B cell (primary cell): Measurements from ENCODE around the gene KRT72. TPM values are rescaled to one million over a fixed set of nuclear protein-coding genes. Genes with fewer than 3 reads are reported as not detected.

ENCODE experiments used
- ATAC-seq: fragments of 200-7000 bp; cut with Tn5 transposase; one replicate; pipeline ENCODE4 v1.10.0; 2021; ENCODE audit warnings: low read depth, mild to moderate bottlenecking, moderate number of reproducible peaks, moderate library complexity
- CTCF ChIA-PET: fragments of 350-600 bp; sonication (Branson Sonifier 250); formaldehyde crosslinking; loops from one replicate; lab custom pipeline; 2021; ENCODE audit warnings: antibody characterized with exemption, inconsistent platforms; lab: Charles Lee
- POLR2A ChIA-PET: fragments of 350-600 bp; sonication (Branson Sonifier 250); formaldehyde crosslinking; loops from one replicate; lab custom pipeline; 2021; ENCODE audit warnings: antibody characterized with exemption; lab: Charles Lee
- DNase-seq: peaks from one replicate; pipeline ENCODE4 v3.0.0; 2013
- H2AFZ ChIP-seq: 2 replicates; pipeline ENCODE4 v1.6.1; 2012; ENCODE audit warnings: mild to moderate bottlenecking, low read depth, low read length; ENCODE audit not compliant: insufficient read depth, poor library complexity, severe bottlenecking
- H3K27ac ChIP-seq, 2 donors: 1 replicate in 1 of 2; 2 replicates in 1 of 2; pipeline ENCODE4 v1.5.1; 2012 to 2013; ENCODE audit warnings: low read length in 2 of 2, mild to moderate bottlenecking in 2 of 2, moderate library complexity in 1 of 2
- H3K27me3 ChIP-seq, 4 experiments: fragments of 200-600 bp in 1 of 4; sonication (generic) in 1 of 4; replicated peaks in 1 of 4; 1 replicate in 2 of 4; 2 replicates in 2 of 4; pipeline versions ENCODE4 v1.6.1 to v1.7.0; 2013 to 2016; ENCODE audit warnings: low read length in 3 of 4, mild to moderate bottlenecking in 2 of 4, mixed read lengths in 1 of 4, moderate library complexity in 1 of 4; ENCODE audit not compliant: insufficient read depth in 4 of 4, control insufficient read depth in 3 of 4; ENCODE audit errors: control extremely low read depth in 1 of 4
- H3K36me3 ChIP-seq, 2 experiments: replicated peaks in 1 of 2; 1 replicate in 1 of 2; 2 replicates in 1 of 2; pipeline versions ENCODE4 v1.6.1 to v1.7.1; 2013; ENCODE audit warnings: low read length in 1 of 2; ENCODE audit not compliant: insufficient read depth in 2 of 2, control insufficient read depth in 1 of 2; ENCODE audit errors: control extremely low read depth in 1 of 2, extremely low read depth in 1 of 2
- H3K4me1 ChIP-seq, 2 donors: fragments of 200-600 bp in 1 of 2; sonication (generic) in 1 of 2; 1 replicate in 1 of 2; 2 replicates in 1 of 2; pipeline versions ENCODE4 v1.5.1 to v1.6.1; 2013 to 2017; ENCODE audit warnings: low read length in 2 of 2; ENCODE audit not compliant: control insufficient read depth in 2 of 2, insufficient read depth in 2 of 2
- H3K4me2 ChIP-seq: replicated peaks from 2 replicates; pipeline ENCODE3; 2012; ENCODE audit warnings: mild to moderate bottlenecking, low read depth, low read length; ENCODE audit not compliant: poor library complexity, severe bottlenecking
- H3K4me3 ChIP-seq, 5 experiments: fragments of 200-600 bp in 1 of 5; sonication (generic) in 1 of 5; 1 replicate in 3 of 5; 2 replicates in 2 of 5; pipeline versions ENCODE4 v1.5.1 to v1.7.0; 2011 to 2016; ENCODE audit warnings: low read length in 4 of 5, mild to moderate bottlenecking in 4 of 5, low read depth in 2 of 5, control low read depth in 1 of 5, moderate library complexity in 1 of 5; ENCODE audit not compliant: insufficient read depth in 1 of 5; ENCODE audit errors: control extremely low read depth in 1 of 5, extremely low read depth in 1 of 5
- H3K79me2 ChIP-seq: fragments of 200-600 bp; sonication (generic); one replicate; pipeline ENCODE4 v1.6.0; 2016; ENCODE audit warnings: low read length; ENCODE audit not compliant: control insufficient read depth, insufficient read depth
- H3K9ac ChIP-seq: fragments of 200-600 bp; sonication (generic); 2 replicates; pipeline ENCODE4 v1.6.1; 2017; ENCODE audit warnings: mild to moderate bottlenecking, low read length, moderate library complexity
- H3K9me3 ChIP-seq, 3 donors: one replicate each; pipeline versions ENCODE4 v1.6.1 to v1.7.1; 2013; ENCODE audit warnings: low read length in 2 of 3; ENCODE audit not compliant: control insufficient read depth in 2 of 3, insufficient read depth in 1 of 3; ENCODE audit errors: control extremely low read depth in 1 of 3
- H4K20me1 ChIP-seq: 2 replicates; pipeline ENCODE4 v1.6.0; 2012; ENCODE audit warnings: mild to moderate bottlenecking, low read length; ENCODE audit not compliant: insufficient read depth, control insufficient read depth, poor library complexity, severe bottlenecking
- H3K27ac Mint-ChIP-seq: one replicate; pipeline ENCODE4 v1.8.0; 2021; ENCODE audit warnings: mixed read lengths
- H3K27me3 Mint-ChIP-seq: one replicate; pipeline ENCODE4 v1.8.0; 2021; ENCODE audit warnings: mixed read lengths
- H3K4me1 Mint-ChIP-seq: one replicate; pipeline ENCODE4 v1.8.0; 2021; ENCODE audit warnings: mixed read lengths
- H3K4me3 Mint-ChIP-seq: one replicate; pipeline ENCODE4 v1.8.0; 2021; ENCODE audit warnings: mixed read lengths
- H3K9me3 Mint-ChIP-seq: one replicate; pipeline ENCODE4 v1.8.0; 2022; ENCODE audit warnings: mixed read lengths; ENCODE audit not compliant: insufficient read depth
- EZH2 ChIP-seq: IDR thresholded peaks from 2 replicates; pipeline ENCODE4 v1.6.1; 2012; ENCODE audit warnings: borderline replicate concordance, low read depth, mild to moderate bottlenecking, moderate library complexity, low read length; ENCODE audit not compliant: insufficient read depth, poor library complexity, severe bottlenecking
- WGBS: methylation state at CpG from one replicate; pipeline ENCODE4 v1.1.5; 2013; ENCODE audit warnings: missing lambda C conversion rate; ENCODE audit not compliant: insufficient coverage; 5-methylcytosine and 5-hydroxymethylcytosine counted together
- intact Hi-C: fragments of 100-400 bp; cut with micrococcal nuclease; formaldehyde crosslinking; loops from one replicate; pipeline ENCODE4 v1.10.0; 2022
- polyA plus RNA-seq: library from polyadenylated mRNA; depleted of rRNA; stranded (reverse); fragments of >200 nt; gene quantifications from 2 replicates; pipeline ENCODE4 v1.2.3, GENCODE V29; 2012
- total RNA-seq, 2 donors: library from RNA; stranded (reverse); fragments of 120-200 nt in 1 of 2; gene quantifications; 1 replicate in 1 of 2; 2 replicates in 1 of 2; pipeline versions ENCODE4 v1.2.3 to v1.2.4, GENCODE V29; 2013 to 2022
- TF ChIP-seq, protein P1 (sequence below): fragments of 200-600 bp; IDR thresholded peaks from one replicate; pipeline ENCODE4 v1.8.0; 2022; ENCODE audit warnings: antibody characterized with exemption, mild to moderate bottlenecking

KRT72 gene
- total and polyA plus RNA-seq, 2 donors (not counting 1 experiment from before 2014, with no cell fraction given): 0.04 TPM; not detected in 1

DNA sequence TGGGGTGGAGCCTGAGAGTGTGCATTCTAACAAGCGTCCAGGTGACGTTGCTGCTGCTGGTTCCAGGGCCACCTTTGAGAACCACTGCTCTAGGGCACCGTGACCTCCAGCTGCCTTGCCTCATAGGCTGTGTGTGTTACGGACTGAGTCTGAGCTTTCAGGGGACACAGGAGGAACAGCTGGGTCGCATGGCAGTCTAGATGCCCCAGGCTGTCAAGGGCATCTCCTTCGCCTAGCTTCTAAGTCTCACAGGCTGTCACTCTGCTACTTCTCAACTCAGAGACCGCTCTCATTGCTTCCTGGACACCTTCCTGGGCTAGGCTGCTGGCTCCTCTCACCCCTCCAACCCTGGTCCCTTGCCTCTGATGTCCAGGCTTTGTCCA, 16.1 kb upstream of the KRT72 start:
- intact Hi-C loops: no loop called here
- no peak for DNase-seq
- H4K20me1 ChIP-seq: no peaks in the 10 kb centered on the region
- H3K27me3 Mint-ChIP-seq: peaks cover 46% of the 10 kb centered on the region
- H3K36me3 ChIP-seq: no peaks in the 10 kb centered on the region
- H3K27me3 ChIP-seq: peaks cover 0 to 3% (median under 1%) of the 10 kb centered on the region in 4 experiments
- ATAC-seq: no peak
- no peak overlapping the region for H3K4me2 ChIP-seq
- TF ChIP-seq EZH2: no peak
- TF ChIP-seq, protein P1, sequence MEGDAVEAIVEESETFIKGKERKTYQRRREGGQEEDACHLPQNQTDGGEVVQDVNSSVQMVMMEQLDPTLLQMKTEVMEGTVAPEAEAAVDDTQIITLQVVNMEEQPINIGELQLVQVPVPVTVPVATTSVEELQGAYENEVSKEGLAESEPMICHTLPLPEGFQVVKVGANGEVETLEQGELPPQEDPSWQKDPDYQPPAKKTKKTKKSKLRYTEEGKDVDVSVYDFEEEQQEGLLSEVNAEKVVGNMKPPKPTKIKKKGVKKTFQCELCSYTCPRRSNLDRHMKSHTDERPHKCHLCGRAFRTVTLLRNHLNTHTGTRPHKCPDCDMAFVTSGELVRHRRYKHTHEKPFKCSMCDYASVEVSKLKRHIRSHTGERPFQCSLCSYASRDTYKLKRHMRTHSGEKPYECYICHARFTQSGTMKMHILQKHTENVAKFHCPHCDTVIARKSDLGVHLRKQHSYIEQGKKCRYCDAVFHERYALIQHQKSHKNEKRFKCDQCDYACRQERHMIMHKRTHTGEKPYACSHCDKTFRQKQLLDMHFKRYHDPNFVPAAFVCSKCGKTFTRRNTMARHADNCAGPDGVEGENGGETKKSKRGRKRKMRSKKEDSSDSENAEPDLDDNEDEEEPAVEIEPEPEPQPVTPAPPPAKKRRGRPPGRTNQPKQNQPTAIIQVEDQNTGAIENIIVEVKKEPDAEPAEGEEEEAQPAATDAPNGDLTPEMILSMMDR: no peak
- H3K4me3 Mint-ChIP-seq: no peak overlapping the region
- no peak overlapping the region for H3K27ac Mint-ChIP-seq
- no peaks in the 10 kb centered on the region for H3K4me1 ChIP-seq
- H3K79me2 ChIP-seq: no peaks in the 10 kb centered on the region
- WGBS: 88% methylated on average over 7 of the region's 7 CpGs
- H3K9ac ChIP-seq: no peak overlapping the region
- CTCF ChIA-PET: no interaction called here
- peaks cover 0 to 2% (median 0%) of the 10 kb centered on the region in 3 donors for H3K9me3 ChIP-seq
- no peak overlapping the region for H3K4me3 ChIP-seq
- H2AFZ ChIP-seq: no peak overlapping the region
- no peaks in the 10 kb centered on the region for H3K9me3 Mint-ChIP-seq
- POLR2A ChIA-PET: no interaction called here
- H3K27ac ChIP-seq: no peak overlapping the region
- no peaks in the 10 kb centered on the region for H3K4me1 Mint-ChIP-seq

DNA sequence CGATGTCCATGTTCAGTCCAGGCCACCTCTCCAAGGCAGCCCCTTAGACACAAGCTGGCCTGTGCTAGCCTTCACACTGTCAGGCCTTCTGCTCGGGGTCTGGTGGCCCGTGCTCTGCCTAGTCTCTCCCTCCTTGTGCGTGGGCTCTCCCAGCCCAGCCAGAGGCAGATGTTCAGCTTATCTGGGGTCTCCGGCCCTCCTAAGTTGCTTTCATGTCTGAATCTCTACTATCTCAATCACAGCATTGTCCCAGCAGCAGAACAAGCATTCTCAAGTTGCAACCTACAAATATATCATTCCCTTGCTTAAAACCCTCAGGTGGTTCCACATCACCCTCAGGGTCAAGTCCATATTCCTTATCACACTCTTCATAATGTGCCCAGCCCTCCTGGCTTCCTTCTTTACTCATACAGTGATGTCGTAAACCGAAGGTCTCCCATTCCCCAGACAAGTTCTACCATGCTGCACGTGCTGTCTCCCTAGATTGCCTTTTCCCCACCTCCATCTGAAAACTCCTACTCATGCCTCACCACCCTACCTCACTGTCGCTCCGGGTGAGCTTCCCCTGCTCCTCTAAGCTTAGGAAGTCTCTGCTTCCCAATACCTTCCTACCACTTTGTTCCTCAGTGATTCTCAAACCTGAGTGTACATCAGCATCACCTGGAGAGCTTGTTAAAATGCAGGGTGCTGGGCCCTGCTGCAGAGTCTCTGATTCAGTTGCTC, 15.6 kb upstream of the KRT72 start:
- no peaks in the 10 kb centered on the region for H3K36me3 ChIP-seq
- Mint-ChIP-seq H3K27me3 (peaks cover 46% of the 10 kb centered on the region), H3K4me1 (no peaks in the 10 kb centered on the region), H3K4me3 (no peak overlapping the region), H3K9me3 (no peaks in the 10 kb centered on the region), H3K27ac (no peak overlapping the region)
- intact Hi-C loops: no loop called here
- CTCF ChIA-PET: interaction anchor here (0.6 kb wide), 1 partner anchor 128 kb away, joined by 3 read pairs; no protein-coding TSS in a partner anchor
- DNase-seq: no peak
- H3K4me3 ChIP-seq: no peak overlapping the region
- TF ChIP-seq EZH2: no peak
- TF ChIP-seq, protein P1: no peak
- H3K4me2 ChIP-seq: no peak overlapping the region
- POLR2A ChIA-PET: no interaction called here
- ATAC-seq: no peak
- no peak overlapping the region for H3K9ac ChIP-seq
- peaks cover 0 to 3% (median under 1%) of the 10 kb centered on the region in 4 experiments for H3K27me3 ChIP-seq
- H3K79me2 ChIP-seq: no peaks in the 10 kb centered on the region
- H3K4me1 ChIP-seq: no peaks in the 10 kb centered on the region
- H3K27ac ChIP-seq: no peak overlapping the region
- no peak overlapping the region for H2AFZ ChIP-seq
- H4K20me1 ChIP-seq: no peaks in the 10 kb centered on the region
- peaks cover 0 to 2% (median 0%) of the 10 kb centered on the region in 3 donors for H3K9me3 ChIP-seq
- WGBS: 91% methylated on average over 10 of the region's 10 CpGs
